K562 (cell line): Measurements from ENCODE around the gene ADCY1.
"Not testable (repeated sequence)": the region's sequence is repeated elsewhere in the genome, so short reads cannot be mapped to it uniquely, and the experiment has no call there.

Experiments used
- ATF2 ChIP-seq: sonication (generic); formaldehyde crosslinking; IDR thresholded peaks from 2 replicates; pipeline ENCODE4 v1.8.1; 2022; ENCODE audit warnings: missing genetic modification reagents
- EP300 ChIP-seq: IDR thresholded peaks from 2 replicates; pipeline ENCODE4 v1.6.1; 2012; ENCODE audit warnings: low read length, improper control_type of control experiment
- KAT7 ChIP-seq: sonication (generic); formaldehyde crosslinking; IDR thresholded peaks from 2 replicates; pipeline ENCODE4 v1.8.0; 2022; ENCODE audit warnings: missing genetic modification reagents, mild to moderate bottlenecking, borderline replicate concordance
- MIER1 ChIP-seq: fragments of 450-650 bp; IDR thresholded peaks from 2 replicates; pipeline ENCODE4 v1.6.1; 2016; ENCODE audit warnings: antibody characterized with exemption, mild to moderate bottlenecking, low read depth
- POLR2A ChIP-seq: fragments of 450-650 bp; conservative IDR thresholded peaks from 2 replicates; pipeline ENCODE4 v1.6.1; 2016
- POLR2AphosphoS5 ChIP-seq: IDR thresholded peaks from 2 replicates; pipeline ENCODE4 v1.6.1; 2011; ENCODE audit warnings: mild to moderate bottlenecking, low read depth, low read length, moderate library complexity; ENCODE audit not compliant: control insufficient read depth, insufficient read depth
- RHOXF2B ChIP-seq: fragments of 250-450 bp; sonication (Bioruptor Pico); conservative IDR thresholded peaks from 2 replicates; pipeline ENCODE4 v1.5.1; 2021
- SP2 ChIP-seq: IDR thresholded peaks from 2 replicates; pipeline ENCODE4 v1.6.1; 2011; ENCODE audit warnings: mild to moderate bottlenecking, low read depth, low read length, moderate library complexity; ENCODE audit not compliant: poor library complexity, severe bottlenecking; ENCODE audit errors: extremely low read depth
- TEAD1 ChIP-seq, 2 experiments: fragments of 450-650 bp in 1 of 2; sonication (generic) in 1 of 2; formaldehyde crosslinking; IDR thresholded peaks; 2 replicates each; pipeline versions ENCODE4 v1.4.0 to v1.8.0; 2020 to 2022; ENCODE audit warnings: mild to moderate bottlenecking in 2 of 2, missing genetic modification reagents in 1 of 2
- ZNF121 ChIP-seq: sonication (generic); formaldehyde crosslinking; conservative IDR thresholded peaks from 2 replicates; pipeline ENCODE4 v1.8.0; 2022; ENCODE audit warnings: missing genetic modification reagents
- ZNF384 ChIP-seq: IDR thresholded peaks from 2 replicates; pipeline ENCODE4 v1.6.1; 2012; ENCODE audit warnings: low read depth, low read length, improper control_type of control experiment
- TF ChIP-seq, protein P1 (sequence below), 3 experiments: IDR thresholded peaks in 2 of 3; conservative IDR thresholded peaks in 1 of 3; 2 replicates each; pipeline ENCODE4 v1.5.1; 2011 to 2012; ENCODE audit warnings: low read length in 3 of 3, mild to moderate bottlenecking in 3 of 3, control low read depth in 2 of 3, improper control_type of control experiment in 1 of 3, inconsistent platforms in 1 of 3, low read depth in 1 of 3, mixed read lengths in 1 of 3, moderate library complexity in 1 of 3; ENCODE audit not compliant: insufficient read depth in 2 of 3
- TF ChIP-seq, protein P2 (sequence below): fragments of 250-450 bp; sonication (Bioruptor Pico); IDR thresholded peaks from 2 replicates; pipeline ENCODE4 v1.9.0; 2021; ENCODE audit warnings: mild to moderate bottlenecking
- TF ChIP-seq, protein P3 (sequence below): fragments of 450-650 bp; IDR thresholded peaks from 2 replicates; pipeline ENCODE4 v1.6.1; 2017; ENCODE audit warnings: antibody characterized with exemption

DNA sequence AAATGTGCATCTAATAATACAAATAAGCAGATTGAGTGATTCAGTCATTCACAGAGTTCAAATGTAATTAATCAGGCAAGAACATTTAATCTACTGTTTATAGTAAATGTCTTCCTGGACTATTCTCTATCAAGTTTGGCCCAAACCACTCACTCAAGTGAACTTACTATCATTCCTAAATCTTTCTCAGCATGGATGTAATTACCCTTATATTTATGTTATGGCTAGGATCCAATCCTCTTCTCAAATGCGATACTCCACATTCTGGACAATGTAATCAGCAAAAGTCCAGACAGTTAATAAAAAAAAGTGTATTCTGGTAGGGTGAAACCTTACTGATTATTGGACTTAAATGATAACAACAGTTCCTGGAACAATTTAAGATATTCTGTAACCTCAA is 185.3 kb downstream of the ADCY1 start:
- TF ChIP-seq, protein P1, sequence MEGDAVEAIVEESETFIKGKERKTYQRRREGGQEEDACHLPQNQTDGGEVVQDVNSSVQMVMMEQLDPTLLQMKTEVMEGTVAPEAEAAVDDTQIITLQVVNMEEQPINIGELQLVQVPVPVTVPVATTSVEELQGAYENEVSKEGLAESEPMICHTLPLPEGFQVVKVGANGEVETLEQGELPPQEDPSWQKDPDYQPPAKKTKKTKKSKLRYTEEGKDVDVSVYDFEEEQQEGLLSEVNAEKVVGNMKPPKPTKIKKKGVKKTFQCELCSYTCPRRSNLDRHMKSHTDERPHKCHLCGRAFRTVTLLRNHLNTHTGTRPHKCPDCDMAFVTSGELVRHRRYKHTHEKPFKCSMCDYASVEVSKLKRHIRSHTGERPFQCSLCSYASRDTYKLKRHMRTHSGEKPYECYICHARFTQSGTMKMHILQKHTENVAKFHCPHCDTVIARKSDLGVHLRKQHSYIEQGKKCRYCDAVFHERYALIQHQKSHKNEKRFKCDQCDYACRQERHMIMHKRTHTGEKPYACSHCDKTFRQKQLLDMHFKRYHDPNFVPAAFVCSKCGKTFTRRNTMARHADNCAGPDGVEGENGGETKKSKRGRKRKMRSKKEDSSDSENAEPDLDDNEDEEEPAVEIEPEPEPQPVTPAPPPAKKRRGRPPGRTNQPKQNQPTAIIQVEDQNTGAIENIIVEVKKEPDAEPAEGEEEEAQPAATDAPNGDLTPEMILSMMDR (IDR thresholded peaks at IDR 0.05 in 2 of 3, conservative IDR thresholded peaks at IDR 0.05 in 1 of 3; ENCODE audit: insufficient read depth in 2 of 3, low read depth in 1 of 3, low read length in 3 of 3): not testable (repeated sequence)
- TF ChIP-seq, protein P2, sequence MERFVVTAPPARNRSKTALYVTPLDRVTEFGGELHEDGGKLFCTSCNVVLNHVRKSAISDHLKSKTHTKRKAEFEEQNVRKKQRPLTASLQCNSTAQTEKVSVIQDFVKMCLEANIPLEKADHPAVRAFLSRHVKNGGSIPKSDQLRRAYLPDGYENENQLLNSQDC (CRISPR knock-in tag): not testable (repeated sequence)
- TF ChIP-seq ZNF121 (CRISPR knock-in tag); POLR2AphosphoS5; TEAD1 (CRISPR knock-in tag; IDR thresholded peaks at IDR 0.05); KAT7; MIER1; POLR2A; RHOXF2B (CRISPR knock-in tag); ATF2 (CRISPR knock-in tag); EP300; SP2; ZNF384: not testable (repeated sequence)
- TF ChIP-seq, protein P3, sequence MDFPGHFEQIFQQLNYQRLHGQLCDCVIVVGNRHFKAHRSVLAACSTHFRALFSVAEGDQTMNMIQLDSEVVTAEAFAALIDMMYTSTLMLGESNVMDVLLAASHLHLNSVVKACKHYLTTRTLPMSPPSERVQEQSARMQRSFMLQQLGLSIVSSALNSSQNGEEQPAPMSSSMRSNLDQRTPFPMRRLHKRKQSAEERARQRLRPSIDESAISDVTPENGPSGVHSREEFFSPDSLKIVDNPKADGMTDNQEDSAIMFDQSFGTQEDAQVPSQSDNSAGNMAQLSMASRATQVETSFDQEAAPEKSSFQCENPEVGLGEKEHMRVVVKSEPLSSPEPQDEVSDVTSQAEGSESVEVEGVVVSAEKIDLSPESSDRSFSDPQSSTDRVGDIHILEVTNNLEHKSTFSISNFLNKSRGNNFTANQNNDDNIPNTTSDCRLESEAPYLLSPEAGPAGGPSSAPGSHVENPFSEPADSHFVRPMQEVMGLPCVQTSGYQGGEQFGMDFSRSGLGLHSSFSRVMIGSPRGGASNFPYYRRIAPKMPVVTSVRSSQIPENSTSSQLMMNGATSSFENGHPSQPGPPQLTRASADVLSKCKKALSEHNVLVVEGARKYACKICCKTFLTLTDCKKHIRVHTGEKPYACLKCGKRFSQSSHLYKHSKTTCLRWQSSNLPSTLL: not testable (repeated sequence)
